Uterus (tissue), 4 donors: ENCODE data around the gene OPN4. TPM values are rescaled to one million over a fixed set of nuclear protein-coding genes. Genes with fewer than 3 reads are reported as not detected.

ENCODE experiments used
- DNase-seq, 2 donors: peaks; one replicate each; pipeline ENCODE4 v3.0.0-alpha.2; 2019 to 2020
- H3K27ac ChIP-seq, 2 donors: fragments of 200-600 bp; sonication (generic); 1 replicate in 1 of 2; 2 replicates in 1 of 2; pipeline ENCODE4 v1.5.1; 2016 to 2018
- H3K27me3 ChIP-seq, 2 donors: fragments of 200-600 bp; sonication (generic); one replicate each; pipeline ENCODE4 v1.5.1; 2018 to 2019; ENCODE audit warnings: control low read depth in 1 of 2
- H3K36me3 ChIP-seq, 2 donors: fragments of 200-600 bp; sonication (generic); one replicate each; pipeline ENCODE4 v1.5.1; 2019; ENCODE audit warnings: control low read depth in 1 of 2
- H3K4me1 ChIP-seq, 2 donors: fragments of 200-600 bp; sonication (generic); one replicate each; pipeline ENCODE4 v1.5.1; 2018 to 2019; ENCODE audit warnings: control low read depth in 1 of 2
- H3K4me3 ChIP-seq, 2 donors: fragments of 200-600 bp; sonication (generic); 1 replicate in 1 of 2; 2 replicates in 1 of 2; pipeline ENCODE4 v1.5.1; 2018 to 2019; ENCODE audit warnings: mild to moderate bottlenecking in 1 of 2
- H3K9me3 ChIP-seq, 2 donors: fragments of 200-600 bp; sonication (generic); one replicate each; pipeline ENCODE4 v1.5.1; 2019; ENCODE audit warnings: control low read depth in 1 of 2
- CTCF ChIP-seq, 4 experiments: fragments of 200-600 bp in 2 of 4; fragments of 450-650 bp in 2 of 4; sonication (generic) in 2 of 4; IDR thresholded peaks; one replicate each; pipeline ENCODE4 v1.5.1; 2016 to 2019; ENCODE audit warnings: antibody characterized with exemption in 4 of 4, mild to moderate bottlenecking in 2 of 4, moderate library complexity in 1 of 4
- POLR2A ChIP-seq, 2 donors: fragments of 450-650 bp; IDR thresholded peaks; one replicate each; pipeline ENCODE4 v1.6.1; 2016; ENCODE audit warnings: antibody characterized with exemption in 2 of 2, mild to moderate bottlenecking in 1 of 2, moderate library complexity in 1 of 2
- intact Hi-C: fragments of 100-400 bp; cut with DNase I; formaldehyde crosslinking; loops from one replicate; pipeline ENCODE4 v1.15.1; 2023; ENCODE audit warnings: low total_unique reads
- total RNA-seq, 4 donors: library from RNA; depleted of rRNA in 3 of 4; stranded (reverse); fragments of >200 nt in 3 of 4; gene quantifications; one replicate each; pipeline versions ENCODE4 v1.1.0 to v1.2.4, GENCODE V29; 2014 to 2023
- donor health status: DM: yes; HTN: yes; CAD: no.

The OPN4 gene
- total RNA-seq, result not detected

- H3K27ac ChIP-seq, result no peak within 1 kb of the TSS
- peaks cover 0 to 2% of the 10 kb centered on the region in 2 donors for H3K4me1 ChIP-seq
- TF ChIP-seq POLR2A (IDR thresholded peaks at IDR 0.05) (no peak), CTCF (IDR thresholded peaks at IDR 0.05) (no peak)
- H3K36me3 ChIP-seq, result no peaks in the 10 kb centered on the region
- no peak within 1 kb of the TSS for H3K4me3 ChIP-seq
- intact Hi-C loops, result no loop called here
- H3K27me3 ChIP-seq, result no peaks in the 10 kb centered on the region
- peak in 1 of 2 donors; percentile 7 for DNase-seq
- no peaks in the 10 kb centered on the region for H3K9me3 ChIP-seq
Measured at GRCh38 chr10:86654411-86655172, at the start of gene OPN4. Gene OPN4 (plus strand): TSS chr10:86654547. CDS start chr10:86654784, 237 bp downstream.

GRCh38 chr10:86607674-86608073 is 46.7 kb upstream of the OPN4 start:
- Histone ChIP-seq H3K27ac (no peak overlapping the region), H3K4me1 (no peaks in the 10 kb centered on the region), H3K4me3 (no peak overlapping the region), H3K9me3 (no peaks in the 10 kb centered on the region), H3K27me3 (no peaks in the 10 kb centered on the region), H3K36me3 (no peaks in the 10 kb centered on the region)
- intact Hi-C loops, result no loop called here
- DNase-seq, result no peak
- TF ChIP-seq CTCF (IDR thresholded peaks at IDR 0.05), result no peak

GRCh38 chr10:86609920-86610319 is 44.4 kb upstream of the OPN4 start:
- TF ChIP-seq CTCF (IDR thresholded peaks at IDR 0.05), result no peak
- no peak for TF ChIP-seq POLR2A (IDR thresholded peaks at IDR 0.05)
- Histone ChIP-seq H3K27me3 (no peaks in the 10 kb centered on the region), H3K4me1 (no peaks in the 10 kb centered on the region), H3K36me3 (no peaks in the 10 kb centered on the region), H3K27ac (no peak overlapping the region), H3K4me3 (no peak overlapping the region), H3K9me3 (no peaks in the 10 kb centered on the region)
- intact Hi-C loops, result no loop called here
- DNase-seq, result no peak

GRCh38 chr10:86611386-86611785 is 43.0 kb upstream of the OPN4 start:
- Histone ChIP-seq H3K4me1 (no peaks in the 10 kb centered on the region), H3K27ac (no peak overlapping the region), H3K9me3 (no peaks in the 10 kb centered on the region), H3K27me3 (no peaks in the 10 kb centered on the region), H3K4me3 (no peak overlapping the region), H3K36me3 (no peaks in the 10 kb centered on the region)
- intact Hi-C loops, result no loop called here
- no peak for DNase-seq
- TF ChIP-seq CTCF (IDR thresholded peaks at IDR 0.05), result no peak
- no peak for TF ChIP-seq POLR2A (IDR thresholded peaks at IDR 0.05)

GRCh38 chr10:86613096-86613495 is 41.3 kb upstream of the OPN4 start:
- no peaks in the 10 kb centered on the region for H3K9me3 ChIP-seq
- H3K36me3 ChIP-seq, result no peaks in the 10 kb centered on the region
- H3K27ac ChIP-seq, result no peak overlapping the region
- no peak overlapping the region for H3K4me3 ChIP-seq
- no peak for TF ChIP-seq POLR2A (IDR thresholded peaks at IDR 0.05)
- no peak for TF ChIP-seq CTCF (IDR thresholded peaks at IDR 0.05)
- intact Hi-C loops, result no loop called here
- DNase-seq, result no peak
- H3K27me3 ChIP-seq, result no peaks in the 10 kb centered on the region
- no peaks in the 10 kb centered on the region for H3K4me1 ChIP-seq
